Measurements from ENCODE around the gene ABHD11. TPM values are rescaled to one million over a fixed set of nuclear protein-coding genes. Genes with fewer than 3 reads are reported as not detected.

ABHD11 gene
- 6.6 and 8.9 TPM in 2 replicates for total RNA-seq (ENCODE audit: low replicate concordance)

DNA sequence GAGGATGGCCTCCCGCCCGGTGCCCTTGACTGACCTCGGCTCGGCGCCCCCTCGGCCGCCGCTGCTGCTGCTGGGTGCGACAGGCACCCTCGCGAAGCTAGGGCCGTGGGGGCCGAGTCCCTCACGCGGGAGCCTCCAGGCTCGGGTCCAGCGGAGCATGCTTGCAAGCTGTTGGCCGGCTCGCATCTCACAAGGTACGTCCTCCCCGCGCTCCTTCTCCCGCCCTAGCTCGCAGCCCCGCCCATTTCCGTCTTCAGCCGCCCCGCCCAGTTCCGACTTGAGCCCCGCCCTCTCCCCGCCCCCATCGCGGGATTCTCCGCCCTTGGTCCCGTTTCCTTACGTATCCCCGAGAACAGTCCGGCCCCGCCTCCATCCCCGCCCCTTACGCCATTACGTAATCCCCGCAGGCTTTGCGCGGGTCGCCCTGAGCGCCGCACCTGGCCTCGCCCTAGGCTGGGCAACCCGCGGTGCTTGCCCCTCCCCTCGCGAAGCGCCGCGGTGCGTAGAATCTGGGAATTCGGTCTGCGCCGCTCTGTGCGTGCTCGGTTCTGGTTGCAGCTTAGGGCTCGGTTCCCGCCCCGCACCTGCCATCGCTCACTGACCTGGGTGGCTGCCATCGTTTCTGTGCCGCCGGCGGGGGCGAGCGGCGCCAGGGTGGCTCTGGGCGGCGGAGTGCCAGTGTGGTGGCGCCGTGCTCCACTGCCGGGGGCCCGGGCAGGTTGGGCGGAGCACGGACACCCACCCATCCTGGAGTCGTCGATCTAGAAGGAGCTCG, at the start of gene ABHD11:
ABHD11 (minus strand) TSS at position 191 of the 775 bp plus-strand sequence; CDS start at position 159, 32 bp downstream.

GRCh38 chr7:73770002-73770859, 31.6 kb upstream of the ABHD11 start, which contains the start of gene CLDN3:
Gene CLDN3, minus strand, starts transcription at chr7:73770270. Its CDS starts 221 bp downstream, at chr7:73770049.

DNA sequence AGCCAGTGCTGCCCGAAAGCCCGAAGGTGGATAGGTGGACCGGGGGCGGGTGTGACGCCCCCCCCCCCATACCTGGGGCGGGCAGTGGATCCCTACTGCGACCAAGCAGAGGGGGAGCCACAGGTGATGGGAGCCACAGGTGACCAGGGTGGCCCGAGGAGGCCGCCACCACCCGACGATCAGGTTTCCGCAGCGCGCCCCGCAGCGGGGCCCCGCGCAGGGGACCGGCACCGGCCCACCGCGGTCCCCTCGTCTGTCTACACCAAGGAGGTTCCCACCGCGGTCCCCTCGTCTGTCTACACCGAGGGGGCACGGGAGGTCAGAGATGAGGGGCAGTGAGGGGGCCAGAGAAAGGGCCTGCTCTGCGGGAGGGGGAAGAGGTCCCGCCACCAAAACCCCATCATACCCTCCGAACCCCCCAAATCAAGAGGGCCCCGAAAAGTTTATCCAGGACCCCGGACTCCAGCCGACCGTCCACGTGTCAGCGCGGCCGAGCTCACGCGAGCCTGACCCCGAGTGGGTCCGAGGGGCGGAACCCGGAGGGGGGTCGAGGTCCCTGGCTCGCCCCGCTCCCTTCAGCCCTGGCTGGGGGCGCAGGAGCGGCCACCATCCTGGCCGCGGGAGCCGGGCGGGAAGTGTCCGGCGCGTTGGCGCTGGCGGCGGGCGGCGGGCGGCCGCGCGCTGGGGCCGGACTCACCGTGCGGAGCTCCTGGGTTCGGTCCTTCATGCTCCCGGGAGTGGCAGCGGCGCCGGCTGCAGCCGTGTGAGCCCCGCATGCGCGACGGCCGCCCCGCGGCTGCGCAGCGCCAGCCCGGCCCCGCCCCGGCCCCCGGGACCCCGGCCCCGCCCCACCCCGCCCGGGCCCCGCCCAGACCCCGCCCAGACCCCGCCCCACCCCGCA, 19.4 kb downstream of the ABHD11 start, which contains the start of gene STX1A:
STX1A (minus strand) TSS at position 765 of the 901 bp plus-strand sequence; CDS start at position 727, 38 bp downstream.

Other genes with a start within 250 kb of the ABHD11 start
- gene BAZ1B, start 216.5 kb downstream of the ABHD11 start, total RNA-seq (ENCODE audit: low replicate concordance): 36.4 and 37.2 TPM in 2 replicates
- gene BCL7B, start 181.1 kb downstream of the ABHD11 start, total RNA-seq (ENCODE audit: low replicate concordance): 12.1 and 16.1 TPM in 2 replicates
- gene TBL2, start 160.2 kb downstream of the ABHD11 start, total RNA-seq (ENCODE audit: low replicate concordance): 83.4 and 114 TPM in 2 replicates
- 0.23 TPM in 1 of 2 replicates, not detected in the other for gene MLXIPL, start 114.3 kb downstream of the ABHD11 start, total RNA-seq (ENCODE audit: low replicate concordance)
- 3.7 and 4.2 TPM in 2 replicates for gene VPS37D, start 71.0 kb downstream of the ABHD11 start, total RNA-seq (ENCODE audit: low replicate concordance)
- gene DNAJC30, start 55.3 kb downstream of the ABHD11 start, total RNA-seq (ENCODE audit: low replicate concordance): 1.8 and 2.0 TPM in 2 replicates
- gene BUD23, start 55.2 kb downstream of the ABHD11 start, total RNA-seq (ENCODE audit: low replicate concordance): 51.5 and 62.3 TPM in 2 replicates
- gene STX1A, start 19.1 kb downstream of the ABHD11 start, total RNA-seq (ENCODE audit: low replicate concordance): 20.6 and 23.7 TPM in 2 replicates
- gene CLDN3, start 31.5 kb upstream of the ABHD11 start, total RNA-seq (ENCODE audit: low replicate concordance): not detected in 2 replicates
- gene CLDN4, start 92.2 kb upstream of the ABHD11 start, total RNA-seq (ENCODE audit: low replicate concordance): 0.23 TPM in 2 replicates
- 1.1 and 5.7 TPM in 2 replicates for gene METTL27, start 103.7 kb upstream of the ABHD11 start, total RNA-seq (ENCODE audit: low replicate concordance)
- not detected in 2 replicates for gene TMEM270, start 122.4 kb upstream of the ABHD11 start, total RNA-seq (ENCODE audit: low replicate concordance)

Data from smooth muscle cell of the coronary artery (primary cell).